Prostate gland (tissue), 2 donors: ENCODE results near the gene PLOD2. TPM values are rescaled to one million over a fixed set of nuclear protein-coding genes. Genes with fewer than 3 reads are reported as not detected.

ENCODE experiments used
- DNase-seq: peaks from one replicate; pipeline ENCODE4 v3.0.0-alpha.2; 2019; ENCODE audit warnings: low spot score
- H3K27ac ChIP-seq, 2 donors: fragments of 200-600 bp; sonication (generic); 2 replicates each; pipeline ENCODE4 v1.5.1; 2017 to 2019
- H3K27me3 ChIP-seq: fragments of 200-600 bp; sonication (generic); replicated peaks from 2 replicates; pipeline ENCODE4 v1.5.1; 2019; ENCODE audit not compliant: insufficient read depth
- H3K36me3 ChIP-seq, 2 donors: fragments of 200-600 bp; sonication (generic); 1 replicate in 1 of 2; 2 replicates in 1 of 2; pipeline versions ENCODE4 v1.5.1 to v1.8.1; 2017 to 2019
- H3K4me1 ChIP-seq: fragments of 200-600 bp; sonication (generic); replicated peaks from 2 replicates; pipeline ENCODE4 v1.5.1; 2019
- H3K4me3 ChIP-seq, 2 donors: fragments of 200-600 bp; sonication (generic); 2 replicates each; pipeline ENCODE4 v1.5.1; 2017 to 2019
- H3K9me3 ChIP-seq: fragments of 200-600 bp; sonication (generic); 2 replicates; pipeline ENCODE4 v1.5.1; 2017
- POLR2A ChIP-seq: fragments of 450-650 bp; IDR thresholded peaks from one replicate; pipeline ENCODE4 v1.6.1; 2016; ENCODE audit warnings: antibody characterized with exemption, mild to moderate bottlenecking
- POLR2AphosphoS5 ChIP-seq: sonication (generic); formaldehyde crosslinking; IDR thresholded peaks from one replicate; pipeline ENCODE4 v1.6.1; 2017; ENCODE audit warnings: antibody characterized with exemption
- WGBS: methylation state at CpG from one replicate; pipeline ENCODE4 v1.1.5; 2018; 5-methylcytosine and 5-hydroxymethylcytosine counted together
- intact Hi-C: fragments of 100-400 bp; cut with DNase I; formaldehyde crosslinking; loops from one replicate; pipeline ENCODE4 v1.14.2; 2022
- total RNA-seq, 2 donors: library from RNA; depleted of rRNA; stranded (reverse); fragments of >200 nt; gene quantifications; one replicate each; pipeline ENCODE4 v1.1.0, GENCODE V29; 2016
- TF ChIP-seq, protein P1 (sequence below), 4 experiments: fragments of 200-600 bp in 2 of 4; fragments of 450-650 bp in 2 of 4; sonication (generic) in 2 of 4; IDR thresholded peaks; 1 replicate in 3 of 4; 2 replicates in 1 of 4; pipeline ENCODE4 v1.5.1; 2016 to 2019; ENCODE audit warnings: antibody characterized with exemption in 4 of 4, mild to moderate bottlenecking in 2 of 4, moderate library complexity in 2 of 4

Gene PLOD2
- total RNA-seq, 2 donors from 2014 or later: 10.7 to 14.6 TPM

GRCh38 chr3:146078031-146078430 is 83.0 kb downstream of the PLOD2 start:
- DNase-seq: no peak
- no peak overlapping the region for H3K4me3 ChIP-seq
- 97% methylated on average over 2 of the region's 2 CpGs for WGBS
- no peak overlapping the region for H3K27ac ChIP-seq
- H3K36me3 ChIP-seq: no peaks in the 10 kb centered on the region
- TF ChIP-seq POLR2AphosphoS5: no peak
- no peak for TF ChIP-seq POLR2A
- TF ChIP-seq, protein P1, sequence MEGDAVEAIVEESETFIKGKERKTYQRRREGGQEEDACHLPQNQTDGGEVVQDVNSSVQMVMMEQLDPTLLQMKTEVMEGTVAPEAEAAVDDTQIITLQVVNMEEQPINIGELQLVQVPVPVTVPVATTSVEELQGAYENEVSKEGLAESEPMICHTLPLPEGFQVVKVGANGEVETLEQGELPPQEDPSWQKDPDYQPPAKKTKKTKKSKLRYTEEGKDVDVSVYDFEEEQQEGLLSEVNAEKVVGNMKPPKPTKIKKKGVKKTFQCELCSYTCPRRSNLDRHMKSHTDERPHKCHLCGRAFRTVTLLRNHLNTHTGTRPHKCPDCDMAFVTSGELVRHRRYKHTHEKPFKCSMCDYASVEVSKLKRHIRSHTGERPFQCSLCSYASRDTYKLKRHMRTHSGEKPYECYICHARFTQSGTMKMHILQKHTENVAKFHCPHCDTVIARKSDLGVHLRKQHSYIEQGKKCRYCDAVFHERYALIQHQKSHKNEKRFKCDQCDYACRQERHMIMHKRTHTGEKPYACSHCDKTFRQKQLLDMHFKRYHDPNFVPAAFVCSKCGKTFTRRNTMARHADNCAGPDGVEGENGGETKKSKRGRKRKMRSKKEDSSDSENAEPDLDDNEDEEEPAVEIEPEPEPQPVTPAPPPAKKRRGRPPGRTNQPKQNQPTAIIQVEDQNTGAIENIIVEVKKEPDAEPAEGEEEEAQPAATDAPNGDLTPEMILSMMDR (IDR thresholded peaks at IDR 0.05): no peak
- H3K9me3 ChIP-seq: no peaks in the 10 kb centered on the region
- H3K27me3 ChIP-seq: no peaks in the 10 kb centered on the region
- H3K4me1 ChIP-seq: no peaks in the 10 kb centered on the region
- intact Hi-C loops: loop anchor here (10.0 kb wide), 1 partner anchor 87 kb away; the partner anchor contains the start of gene PLOD2

- no peak overlapping the region for H3K4me3 ChIP-seq
- H3K4me1 ChIP-seq: no peaks in the 10 kb centered on the region
- no peak overlapping the region for H3K27ac ChIP-seq
- H3K9me3 ChIP-seq: no peaks in the 10 kb centered on the region
- intact Hi-C loops: loop anchor here (10.0 kb wide), 1 partner anchor 88 kb away; the partner anchor contains the start of gene PLOD2
- WGBS: 87% methylated on average over 1 of the region's 1 CpG
- no peak for TF ChIP-seq POLR2A
- no peak for TF ChIP-seq POLR2AphosphoS5
- TF ChIP-seq, protein P1 (IDR thresholded peaks at IDR 0.05): no peak
- DNase-seq: no peak
- H3K27me3 ChIP-seq: no peaks in the 10 kb centered on the region
- H3K36me3 ChIP-seq: no peaks in the 10 kb centered on the region
Observed at GRCh38 chr3:146077181-146077580, 83.8 kb downstream of the PLOD2 start.

GRCh38 chr3:146072824-146073223 is 88.2 kb downstream of the PLOD2 start:
- DNase-seq: no peak
- Histone ChIP-seq H3K4me1 (no peaks in the 10 kb centered on the region), H3K36me3 (no peaks in the 10 kb centered on the region), H3K9me3 (no peaks in the 10 kb centered on the region), H3K4me3 (no peak overlapping the region), H3K27me3 (no peaks in the 10 kb centered on the region), H3K27ac (no peak overlapping the region)
- TF ChIP-seq POLR2A: no peak
- intact Hi-C loops: loop anchor here (10.0 kb wide), 1 partner anchor 92 kb away; the partner anchor contains the start of gene PLOD2

DNA sequence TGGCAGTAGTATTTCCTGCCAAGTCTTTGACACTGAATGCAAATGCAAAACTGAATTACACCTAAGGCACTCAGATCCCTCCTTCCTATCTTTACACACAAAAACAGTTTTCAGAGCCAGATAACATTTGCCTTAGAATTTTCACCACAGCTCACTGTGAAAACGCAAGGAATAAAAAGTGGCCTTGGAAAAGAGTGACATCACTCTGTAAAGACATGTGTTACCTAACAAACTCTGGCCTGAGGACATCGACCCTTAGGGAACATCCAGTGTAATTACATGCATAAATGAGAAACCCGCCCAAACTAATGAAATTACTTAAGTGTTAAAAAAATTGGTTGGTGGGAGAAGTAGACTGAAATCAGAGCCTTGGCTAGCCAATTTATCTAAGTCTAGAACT is 88.9 kb downstream of the PLOD2 start:
- Histone ChIP-seq H3K9me3 (no peaks in the 10 kb centered on the region), H3K27ac (no peak overlapping the region), H3K4me1 (no peaks in the 10 kb centered on the region), H3K27me3 (no peaks in the 10 kb centered on the region), H3K4me3 (no peak overlapping the region), H3K36me3 (no peaks in the 10 kb centered on the region)
- TF ChIP-seq, protein P1 (IDR thresholded peaks at IDR 0.05): no peak
- TF ChIP-seq POLR2A (no peak), POLR2AphosphoS5 (no peak)
- intact Hi-C loops: loop anchor here (10.0 kb wide), 1 partner anchor 93 kb away; the partner anchor contains the start of gene PLOD2
- 79% methylated on average over 3 of the region's 3 CpGs for WGBS
- no peak for DNase-seq

DNA sequence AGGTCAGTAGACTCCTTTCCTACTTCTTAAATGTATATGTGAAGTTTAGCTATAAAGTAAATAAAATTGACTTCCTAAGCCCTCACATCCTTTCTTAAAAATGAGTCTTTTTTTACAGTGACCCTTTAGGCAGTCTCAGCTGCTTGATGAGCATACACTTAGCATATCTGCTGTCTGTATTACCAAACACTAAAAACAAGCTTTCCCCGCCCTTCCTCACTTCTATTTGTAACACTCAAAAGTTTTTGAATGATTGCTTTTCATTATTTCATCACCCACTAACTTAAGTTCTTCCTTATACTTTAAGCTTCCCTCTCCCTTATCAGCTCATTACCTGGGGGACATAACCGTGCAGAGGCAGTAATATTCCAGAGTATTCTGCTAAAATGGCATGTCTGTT is 89.4 kb downstream of the PLOD2 start:
- no peak overlapping the region for H3K4me3 ChIP-seq
- no peaks in the 10 kb centered on the region for H3K4me1 ChIP-seq
- H3K36me3 ChIP-seq: no peaks in the 10 kb centered on the region
- DNase-seq: no peak
- no peaks in the 10 kb centered on the region for H3K27me3 ChIP-seq
- TF ChIP-seq POLR2A: no peak
- no peak overlapping the region for H3K27ac ChIP-seq
- no peaks in the 10 kb centered on the region for H3K9me3 ChIP-seq
- intact Hi-C loops: loop anchor here (10.0 kb wide), 1 partner anchor 93 kb away; the partner anchor contains the start of gene PLOD2
- WGBS: 88% methylated on average over 2 of the region's 2 CpGs

- no peak for DNase-seq
- intact Hi-C loops: loop anchor here (5.0 kb wide), 1 partner anchor 260 kb away; no protein-coding TSS in a partner anchor
- WGBS: 92% methylated on average over 3 of the region's 3 CpGs
- no peak overlapping the region for H3K4me3 ChIP-seq
- TF ChIP-seq POLR2AphosphoS5 (no peak), POLR2A (no peak)
- TF ChIP-seq, protein P1 (IDR thresholded peaks at IDR 0.05): no peak
- H3K27me3 ChIP-seq: no peaks in the 10 kb centered on the region
- H3K9me3 ChIP-seq: no peaks in the 10 kb centered on the region
- no peaks in the 10 kb centered on the region for H3K4me1 ChIP-seq
- no peak overlapping the region for H3K27ac ChIP-seq
- H3K36me3 ChIP-seq: no peaks in the 10 kb centered on the region
Observed at GRCh38 chr3:146067048-146067447, 93.9 kb downstream of the PLOD2 start.
